A549 treated with GW870086 at 1 μM for 4 hours (cell line): Measurements from ENCODE around the gene RNF17. TPM values are rescaled to one million over a fixed set of nuclear protein-coding genes. Genes with fewer than 3 reads are reported as not detected.

Experiments
- total RNA-seq: library from RNA; stranded (reverse); fragments of 200-300 nt; extraction: Qiagen RNA extraction; gene quantifications from 5 replicates; pipeline ENCODE4 v1.2.3, GENCODE V29; 2022; ENCODE audit warnings: low read depth

Gene RNF17, protein sequence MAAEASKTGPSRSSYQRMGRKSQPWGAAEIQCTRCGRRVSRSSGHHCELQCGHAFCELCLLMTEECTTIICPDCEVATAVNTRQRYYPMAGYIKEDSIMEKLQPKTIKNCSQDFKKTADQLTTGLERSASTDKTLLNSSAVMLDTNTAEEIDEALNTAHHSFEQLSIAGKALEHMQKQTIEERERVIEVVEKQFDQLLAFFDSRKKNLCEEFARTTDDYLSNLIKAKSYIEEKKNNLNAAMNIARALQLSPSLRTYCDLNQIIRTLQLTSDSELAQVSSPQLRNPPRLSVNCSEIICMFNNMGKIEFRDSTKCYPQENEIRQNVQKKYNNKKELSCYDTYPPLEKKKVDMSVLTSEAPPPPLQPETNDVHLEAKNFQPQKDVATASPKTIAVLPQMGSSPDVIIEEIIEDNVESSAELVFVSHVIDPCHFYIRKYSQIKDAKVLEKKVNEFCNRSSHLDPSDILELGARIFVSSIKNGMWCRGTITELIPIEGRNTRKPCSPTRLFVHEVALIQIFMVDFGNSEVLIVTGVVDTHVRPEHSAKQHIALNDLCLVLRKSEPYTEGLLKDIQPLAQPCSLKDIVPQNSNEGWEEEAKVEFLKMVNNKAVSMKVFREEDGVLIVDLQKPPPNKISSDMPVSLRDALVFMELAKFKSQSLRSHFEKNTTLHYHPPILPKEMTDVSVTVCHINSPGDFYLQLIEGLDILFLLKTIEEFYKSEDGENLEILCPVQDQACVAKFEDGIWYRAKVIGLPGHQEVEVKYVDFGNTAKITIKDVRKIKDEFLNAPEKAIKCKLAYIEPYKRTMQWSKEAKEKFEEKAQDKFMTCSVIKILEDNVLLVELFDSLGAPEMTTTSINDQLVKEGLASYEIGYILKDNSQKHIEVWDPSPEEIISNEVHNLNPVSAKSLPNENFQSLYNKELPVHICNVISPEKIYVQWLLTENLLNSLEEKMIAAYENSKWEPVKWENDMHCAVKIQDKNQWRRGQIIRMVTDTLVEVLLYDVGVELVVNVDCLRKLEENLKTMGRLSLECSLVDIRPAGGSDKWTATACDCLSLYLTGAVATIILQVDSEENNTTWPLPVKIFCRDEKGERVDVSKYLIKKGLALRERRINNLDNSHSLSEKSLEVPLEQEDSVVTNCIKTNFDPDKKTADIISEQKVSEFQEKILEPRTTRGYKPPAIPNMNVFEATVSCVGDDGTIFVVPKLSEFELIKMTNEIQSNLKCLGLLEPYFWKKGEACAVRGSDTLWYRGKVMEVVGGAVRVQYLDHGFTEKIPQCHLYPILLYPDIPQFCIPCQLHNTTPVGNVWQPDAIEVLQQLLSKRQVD (N-terminal part only)
- total RNA-seq: not detected in 5 replicates

DNA sequence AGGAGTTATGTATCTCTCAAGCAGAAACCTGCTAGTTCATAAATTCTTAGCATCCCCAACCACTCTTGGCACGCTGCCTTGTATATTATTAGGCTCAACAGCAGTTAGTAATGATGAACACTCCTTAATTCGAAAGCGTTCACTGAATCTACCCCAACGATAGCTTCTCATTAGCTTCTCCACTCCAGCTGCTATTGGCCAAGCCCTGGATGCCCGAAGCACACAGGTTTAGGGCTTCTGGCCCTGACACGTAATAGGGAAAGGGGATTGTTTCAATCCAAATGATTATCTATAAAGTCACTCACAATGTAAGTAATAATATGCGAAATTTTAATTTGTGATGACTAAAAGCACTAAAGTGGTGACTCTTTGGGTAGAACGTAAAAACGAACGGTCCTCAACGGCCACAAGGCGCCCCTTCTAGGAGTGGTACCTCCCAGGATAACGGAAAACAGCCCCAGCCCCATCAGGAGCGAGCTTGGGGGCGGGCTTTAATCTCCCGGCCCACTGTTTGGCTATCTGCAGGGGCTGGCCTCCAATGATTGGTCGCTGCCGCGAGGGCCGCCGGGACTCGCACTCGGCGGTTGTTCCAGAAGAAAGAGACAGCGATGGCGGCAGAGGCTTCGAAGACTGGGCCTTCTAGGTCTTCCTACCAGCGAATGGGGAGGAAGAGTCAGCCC lies at the start of gene RNF17:
Gene RNF17 (plus strand): TSS at position 574 of the 680 bp plus-strand sequence. CDS start 35 bp downstream, at position 609.

Other genes starting within 250 kb of the RNF17 start
- gene ATP12A, start 83.8 kb upstream of the RNF17 start, total RNA-seq: not detected in 5 replicates